Measurements from ENCODE around the gene BUB1B.
"Not testable (repeated sequence)": the region's sequence is repeated elsewhere in the genome, so short reads cannot be mapped to it uniquely, and the experiment has no call there.

BUB1B gene

GRCh38 chr15:40149339-40149738 is 11.5 kb upstream of the BUB1B start:
- no peak for DNase-seq (ENCODE audit: low spot score)
- TF ChIP-seq CTCF (IDR thresholded peaks at IDR 0.05; ENCODE audit: extremely low read depth, missing control alignments) = no peak

GRCh38 chr15:40150163-40150925 is 10.5 kb upstream of the BUB1B start:
- DNase-seq (ENCODE audit: low spot score) = no peak
- no peak for TF ChIP-seq CTCF (IDR thresholded peaks at IDR 0.05; ENCODE audit: extremely low read depth, missing control alignments)

GRCh38 chr15:40151499-40151898 is 9.4 kb upstream of the BUB1B start:
- no peak for TF ChIP-seq CTCF (IDR thresholded peaks at IDR 0.05; ENCODE audit: extremely low read depth, missing control alignments)
- no peak for DNase-seq (ENCODE audit: low spot score)

DNA sequence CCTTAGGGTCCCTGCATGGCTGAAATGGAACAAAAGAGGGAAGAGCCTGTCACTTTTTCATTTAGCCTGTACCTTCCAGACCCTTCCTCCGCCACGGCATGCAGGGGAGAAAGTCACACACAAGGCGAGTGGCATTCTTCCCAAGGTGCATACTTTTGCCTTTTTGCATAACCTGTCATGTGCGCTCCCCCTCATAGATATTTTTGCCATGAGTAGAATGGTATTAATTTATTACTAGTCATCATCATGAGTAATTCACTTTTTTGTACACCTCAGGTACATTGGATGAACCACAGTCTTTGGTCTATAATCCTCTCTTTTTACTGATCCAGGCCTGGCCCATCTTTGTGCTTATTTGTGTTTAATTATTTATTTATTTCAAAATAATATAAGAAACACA is 8.9 kb upstream of the BUB1B start:
- TF ChIP-seq CTCF (IDR thresholded peaks at IDR 0.05; ENCODE audit: extremely low read depth, missing control alignments) = no peak
- no peak for DNase-seq (ENCODE audit: low spot score)

GRCh38 chr15:40154821-40155220 is 6.0 kb upstream of the BUB1B start:
- not testable (repeated sequence) for DNase-seq (ENCODE audit: low spot score)

- no peak for TF ChIP-seq CTCF (IDR thresholded peaks at IDR 0.05; ENCODE audit: extremely low read depth, missing control alignments)
- DNase-seq (ENCODE audit: low spot score) = no peak
These were observed 5.5 kb upstream of the BUB1B start for GRCh38 chr15:40155270-40155910.

GRCh38 chr15:40157778-40158447 is 3.0 kb upstream of the BUB1B start:
- DNase-seq (ENCODE audit: low spot score) = no peak
- TF ChIP-seq CTCF (IDR thresholded peaks at IDR 0.05; ENCODE audit: extremely low read depth, missing control alignments) = no peak

All from GM20000 (cell line).